Caco-2 (cell line): ENCODE results near the gene TENM3. TPM values are rescaled to one million over a fixed set of nuclear protein-coding genes. Genes with fewer than 3 reads are reported as not detected.

Experiments
- BruUV-seq: library from RNA; stranded (reverse); fragments of 400-500 nt; replicated peaks from 2 replicates; lab custom pipeline; 2021; lab: Mats Ljungman, UMichigan
- CTCF ChIA-PET: fragments of 300-600 bp; sonication (Branson Sonifier 250); formaldehyde crosslinking; loops from one replicate; lab custom pipeline; 2022; ENCODE audit warnings: antibody characterized with exemption; lab: Charles Lee
- POLR2A ChIA-PET: fragments of 300-600 bp; sonication (Branson Sonifier 250); formaldehyde crosslinking; loops from one replicate; lab custom pipeline; 2022; ENCODE audit warnings: antibody characterized with exemption; lab: Charles Lee
- DNase-seq, 2 experiments: peaks; one replicate each; pipeline versions ENCODE4 v3.0.0 to v3.0.0-alpha.2; 2020 to 2022
- H3K27me3 ChIP-seq: replicated peaks from 2 replicates; pipeline ENCODE4 v1.6.0; 2011; ENCODE audit warnings: low read length; ENCODE audit not compliant: control insufficient read depth, insufficient read depth
- H3K36me3 ChIP-seq: 2 replicates; pipeline ENCODE4 v1.5.1; 2011; ENCODE audit warnings: low read length; ENCODE audit not compliant: control insufficient read depth, insufficient read depth
- H3K4me1 ChIP-seq: fragments of 250-450 bp; sonication (Bioruptor Pico); 2 replicates; pipeline ENCODE4 v1.5.1; 2020; ENCODE audit warnings: mild to moderate bottlenecking
- H3K4me3 ChIP-seq: 2 replicates; pipeline ENCODE4 v1.5.1; 2011; ENCODE audit warnings: low read depth, mild to moderate bottlenecking, control low read depth, low read length
- H3K9me3 ChIP-seq: fragments of 250-450 bp; sonication (Bioruptor Pico); 2 replicates; pipeline ENCODE4 v1.5.1; 2020; ENCODE audit warnings: mild to moderate bottlenecking, moderate library complexity
- H3K27ac Mint-ChIP-seq: one replicate; pipeline ENCODE4 v1.8.0; 2022; ENCODE audit warnings: mixed read lengths; ENCODE audit not compliant: unreplicated experiment
- H3K27me3 Mint-ChIP-seq: one replicate; pipeline ENCODE4 v1.8.0; 2022; ENCODE audit warnings: mixed read lengths; ENCODE audit not compliant: insufficient read depth, unreplicated experiment
- H3K36me3 Mint-ChIP-seq: one replicate; pipeline ENCODE4 v1.8.0; 2022; ENCODE audit warnings: mild to moderate bottlenecking, mixed read lengths; ENCODE audit not compliant: insufficient read depth, unreplicated experiment
- H3K4me1 Mint-ChIP-seq: one replicate; pipeline ENCODE4 v1.8.0; 2022; ENCODE audit warnings: low read depth, mixed read lengths; ENCODE audit not compliant: unreplicated experiment
- H3K4me3 Mint-ChIP-seq: one replicate; pipeline ENCODE4 v1.8.0; 2022; ENCODE audit warnings: mild to moderate bottlenecking, moderate library complexity, mixed read lengths; ENCODE audit not compliant: unreplicated experiment
- H3K9me3 Mint-ChIP-seq: one replicate; pipeline ENCODE4 v1.8.0; 2022; ENCODE audit warnings: mixed read lengths; ENCODE audit not compliant: unreplicated experiment
- CTCF ChIP-seq, 2 experiments: fragments of 200-600 bp in 1 of 2; IDR thresholded peaks; 1 replicate in 1 of 2; 2 replicates in 1 of 2; pipeline versions ENCODE4 v1.5.1 to v1.8.0; 2011 to 2022; ENCODE audit warnings: antibody characterized with exemption in 1 of 2, control low read depth in 1 of 2, inconsistent platforms in 1 of 2, low read depth in 1 of 2, low read length in 1 of 2, mild to moderate bottlenecking in 1 of 2, moderate library complexity in 1 of 2; ENCODE audit not compliant: insufficient read depth in 1 of 2, severe bottlenecking in 1 of 2, unreplicated experiment in 1 of 2
- intact Hi-C: fragments of 100-400 bp; cut with micrococcal nuclease; formaldehyde crosslinking; loops from one replicate; pipeline ENCODE4 v1.10.0; 2022; ENCODE audit not compliant: unreplicated experiment
- total RNA-seq: library from RNA; stranded (reverse); gene quantifications from 2 replicates; pipeline ENCODE4 v1.2.3, GENCODE V29; 2022

TENM3 gene
- total RNA-seq, 1 experiment from 2014 or later, result 94.7 TPM

- Mint-ChIP-seq H3K4me1 (no peaks in the 10 kb centered on the region), H3K27ac (no peak overlapping the region), H3K36me3 (peaks cover 38% of the 10 kb centered on the region), H3K27me3 (no peaks in the 10 kb centered on the region), H3K9me3 (no peaks in the 10 kb centered on the region), H3K4me3 (no peak overlapping the region)
- DNase-seq, result no peak
- CTCF ChIA-PET, result no interaction called here
- intact Hi-C loops, result no loop called here
- H3K27me3 ChIP-seq, result no peaks in the 10 kb centered on the region
- H3K4me3 ChIP-seq, result no peak overlapping the region
- H3K4me1 ChIP-seq, result no peaks in the 10 kb centered on the region
- no TSS peak for BruUV-seq
- POLR2A ChIA-PET, result no interaction called here
- no peak for TF ChIP-seq CTCF (IDR thresholded peaks at IDR 0.05; ENCODE audit: insufficient read depth in 1 of 2, low read depth in 1 of 2, low read length in 1 of 2, severe bottlenecking in 1 of 2, unreplicated experiment in 1 of 2)
- no peaks in the 10 kb centered on the region for H3K9me3 ChIP-seq
- no peaks in the 10 kb centered on the region for H3K36me3 ChIP-seq
Observed at GRCh38 chr4:182679533-182679932, 436.3 kb downstream of the TENM3 start.

GRCh38 chr4:182680234-182680653 is 437.0 kb downstream of the TENM3 start:
- Mint-ChIP-seq H3K9me3 (no peaks in the 10 kb centered on the region), H3K27me3 (no peaks in the 10 kb centered on the region), H3K4me3 (no peak overlapping the region), H3K4me1 (no peaks in the 10 kb centered on the region), H3K27ac (no peak overlapping the region), H3K36me3 (peaks cover 38% of the 10 kb centered on the region)
- TF ChIP-seq CTCF (IDR thresholded peaks at IDR 0.05; ENCODE audit: insufficient read depth in 1 of 2, low read depth in 1 of 2, low read length in 1 of 2, severe bottlenecking in 1 of 2, unreplicated experiment in 1 of 2), result no peak
- Histone ChIP-seq H3K4me1 (no peaks in the 10 kb centered on the region), H3K9me3 (no peaks in the 10 kb centered on the region), H3K27me3 (no peaks in the 10 kb centered on the region), H3K4me3 (no peak overlapping the region), H3K36me3 (no peaks in the 10 kb centered on the region)
- CTCF ChIA-PET, result no interaction called here
- no TSS peak for BruUV-seq
- no peak for DNase-seq
- POLR2A ChIA-PET, result no interaction called here
- intact Hi-C loops, result no loop called here

GRCh38 chr4:182683661-182684060 is 440.5 kb downstream of the TENM3 start:
- no peak for DNase-seq
- Mint-ChIP-seq H3K36me3 (peaks cover 40% of the 10 kb centered on the region), H3K4me3 (no peak overlapping the region), H3K9me3 (no peaks in the 10 kb centered on the region), H3K27me3 (no peaks in the 10 kb centered on the region), H3K4me1 (no peaks in the 10 kb centered on the region), H3K27ac (no peak overlapping the region)
- no peak overlapping the region for H3K4me3 ChIP-seq
- H3K4me1 ChIP-seq, result no peaks in the 10 kb centered on the region
- no peaks in the 10 kb centered on the region for H3K27me3 ChIP-seq
- no peak for TF ChIP-seq CTCF (IDR thresholded peaks at IDR 0.05; ENCODE audit: insufficient read depth in 1 of 2, low read depth in 1 of 2, low read length in 1 of 2, severe bottlenecking in 1 of 2, unreplicated experiment in 1 of 2)
- POLR2A ChIA-PET, result no interaction called here
- intact Hi-C loops, result no loop called here
- BruUV-seq, result no TSS peak
- H3K36me3 ChIP-seq, result no peaks in the 10 kb centered on the region
- CTCF ChIA-PET, result no interaction called here
- H3K9me3 ChIP-seq, result no peaks in the 10 kb centered on the region
